GM23248 (cell line): ENCODE results near the gene RBPJ. TPM values are rescaled to one million over a fixed set of nuclear protein-coding genes. Genes with fewer than 3 reads are reported as not detected.
A peak's percentile ranks its signal among the peaks of the same experiment; 100 is the strongest.

Experiments
- DNase-seq: peaks from one replicate; pipeline ENCODE4 v3.0.0-alpha.2; 2015
- H2AFZ ChIP-seq: fragments of 200-600 bp; sonication (generic); 2 replicates; pipeline ENCODE4 v1.6.1; 2016; ENCODE audit warnings: antibody characterized with exemption
- H3F3A ChIP-seq: fragments of 200-600 bp; sonication (generic); 2 replicates; pipeline ENCODE4 v1.6.1; 2016; ENCODE audit warnings: mild to moderate bottlenecking, antibody characterized with exemption, mixed run types; ENCODE audit not compliant: insufficient read depth
- H3K27ac ChIP-seq: fragments of 200-600 bp; sonication (generic); 2 replicates; pipeline ENCODE4 v1.5.1; 2016; ENCODE audit warnings: mild to moderate bottlenecking
- H3K27me3 ChIP-seq: fragments of 200-600 bp; sonication (generic); replicated peaks from 2 replicates; pipeline ENCODE4 v1.6.1; 2016; ENCODE audit warnings: mild to moderate bottlenecking; ENCODE audit not compliant: insufficient read depth
- H3K36me3 ChIP-seq: fragments of 200-600 bp; sonication (generic); 2 replicates; pipeline ENCODE4 v1.6.1; 2016; ENCODE audit warnings: low read depth, mild to moderate bottlenecking
- H3K4me1 ChIP-seq: fragments of 200-600 bp; sonication (generic); 2 replicates; pipeline ENCODE4 v1.6.1; 2016; ENCODE audit warnings: mild to moderate bottlenecking; ENCODE audit not compliant: insufficient read depth
- H3K4me2 ChIP-seq: fragments of 200-600 bp; sonication (generic); one replicate; pipeline ENCODE4 v1.6.1; 2016; ENCODE audit warnings: mild to moderate bottlenecking; ENCODE audit not compliant: unreplicated experiment
- H3K4me3 ChIP-seq: fragments of 200-600 bp; sonication (generic); 2 replicates; pipeline ENCODE4 v1.5.1; 2016; ENCODE audit warnings: mild to moderate bottlenecking
- H3K79me2 ChIP-seq: fragments of 200-600 bp; sonication (generic); 2 replicates; pipeline ENCODE4 v1.6.1; 2016; ENCODE audit warnings: mild to moderate bottlenecking; ENCODE audit not compliant: insufficient read depth
- H3K9ac ChIP-seq: fragments of 200-600 bp; sonication (generic); 2 replicates; pipeline ENCODE4 v1.6.1; 2016; ENCODE audit warnings: mild to moderate bottlenecking
- H3K9me2 ChIP-seq: fragments of 200-600 bp; sonication (generic); 2 replicates; pipeline ENCODE4 v1.6.1; 2016; ENCODE audit warnings: mixed run types, mild to moderate bottlenecking, moderate library complexity; ENCODE audit not compliant: insufficient read depth
- H3K9me3 ChIP-seq: fragments of 200-600 bp; sonication (generic); one replicate; pipeline ENCODE4 v1.6.1; 2017; ENCODE audit warnings: low read depth
- H4K20me1 ChIP-seq: fragments of 200-600 bp; sonication (generic); 2 replicates; pipeline ENCODE4 v1.6.0; 2016; ENCODE audit not compliant: insufficient read depth
- EZH2 ChIP-seq: fragments of 200-600 bp; sonication (generic); IDR thresholded peaks from 2 replicates; pipeline ENCODE4 v1.6.1; 2018; ENCODE audit warnings: antibody characterized with exemption, mild to moderate bottlenecking; ENCODE audit not compliant: insufficient read depth, poor library complexity, severe bottlenecking
- EZH2phosphoT487 ChIP-seq: fragments of 200-600 bp; sonication (generic); IDR thresholded peaks from 2 replicates; pipeline ENCODE4 v1.6.1; 2018; ENCODE audit warnings: antibody characterized with exemption, moderate library complexity, mild to moderate bottlenecking, low read depth; ENCODE audit not compliant: insufficient read depth
- WGBS, 2 experiments: methylation state at CpG; one replicate each; pipeline ENCODE4 v1.1.6; 2015 to 2017; ENCODE audit warnings: low lambda C conversion rate in 2 of 2, low coverage in 1 of 2; ENCODE audit errors: missing lambda C conversion rate in 2 of 2; 5-methylcytosine and 5-hydroxymethylcytosine counted together
- in situ Hi-C: fragments of 300-500 bp; cut with MboI; formaldehyde crosslinking; loops from 2 replicates; pipeline ENCODE4 v1.15.0; 2020
- polyA plus RNA-seq: library from polyadenylated mRNA; unstranded; fragments of >200 nt; fragmentation: Nextera tagmentation; extraction: Ambion mirVana; gene quantifications from 2 replicates; pipeline ENCODE4 v1.2.1, GENCODE V29; 2016
- total RNA-seq: library from RNA; depleted of rRNA; stranded (reverse); fragments of >200 nt; shearing (Covaris generic); gene quantifications from 2 replicates; pipeline ENCODE4 v1.2.3, GENCODE V29; 2014

The RBPJ gene
- total and polyA plus RNA-seq, 2 experiments from 2014 or later, result 70.7 to 85.4 TPM

GRCh38 chr4:26275281-26275680, 45.5 kb upstream of the RBPJ start:
- no peak overlapping the region for H3K4me3 ChIP-seq
- no peak overlapping the region for H3K9ac ChIP-seq
- H3K9me3 ChIP-seq, result no peaks in the 10 kb centered on the region
- no peaks in the 10 kb centered on the region for H3K36me3 ChIP-seq
- no peaks in the 10 kb centered on the region for H3K4me1 ChIP-seq
- TF ChIP-seq EZH2phosphoT487 (no peak), EZH2 (no peak)
- H4K20me1 ChIP-seq, result no peaks in the 10 kb centered on the region
- 93 to 94% methylated on average over 7 of the region's 7 CpGs for WGBS, 2 experiments
- no peaks in the 10 kb centered on the region for H3K9me2 ChIP-seq
- H3F3A ChIP-seq, result no peaks in the 10 kb centered on the region
- no peak overlapping the region for H3K27ac ChIP-seq
- in situ Hi-C loops, result no loop called here
- no peak overlapping the region for H3K4me2 ChIP-seq
- H3K27me3 ChIP-seq, result no peaks in the 10 kb centered on the region
- no peak for DNase-seq
- no peak overlapping the region for H2AFZ ChIP-seq
- H3K79me2 ChIP-seq, result no peaks in the 10 kb centered on the region

GRCh38 chr4:26279446-26279845, 41.4 kb upstream of the RBPJ start:
- H3K9ac ChIP-seq, result no peak overlapping the region
- H3F3A ChIP-seq, result no peaks in the 10 kb centered on the region
- no peak overlapping the region for H2AFZ ChIP-seq
- no peak overlapping the region for H3K4me2 ChIP-seq
- in situ Hi-C loops, result no loop called here
- no peaks in the 10 kb centered on the region for H4K20me1 ChIP-seq
- H3K9me2 ChIP-seq, result no peaks in the 10 kb centered on the region
- no peak for TF ChIP-seq EZH2
- no peak overlapping the region for H3K4me3 ChIP-seq
- DNase-seq, result no peak
- no peaks in the 10 kb centered on the region for H3K4me1 ChIP-seq
- H3K27me3 ChIP-seq, result no peaks in the 10 kb centered on the region
- no peak overlapping the region for H3K27ac ChIP-seq
- WGBS, 2 experiments, result 90 to 92% methylated on average over 13 of the region's 13 CpGs
- no peaks in the 10 kb centered on the region for H3K36me3 ChIP-seq
- no peaks in the 10 kb centered on the region for H3K79me2 ChIP-seq
- no peaks in the 10 kb centered on the region for H3K9me3 ChIP-seq

- Histone ChIP-seq H3K36me3 (no peaks in the 10 kb centered on the region), H3K4me2 (no peak overlapping the region), H3K79me2 (no peaks in the 10 kb centered on the region), H3K4me3 (no peak overlapping the region), H3K4me1 (no peaks in the 10 kb centered on the region), H3K9ac (no peak overlapping the region), H3K9me2 (no peaks in the 10 kb centered on the region), H3K9me3 (no peaks in the 10 kb centered on the region), H4K20me1 (no peaks in the 10 kb centered on the region), H3K27ac (no peak overlapping the region), H2AFZ (no peak overlapping the region), H3F3A (no peaks in the 10 kb centered on the region), H3K27me3 (no peaks in the 10 kb centered on the region)
- WGBS, 2 experiments, result 52 to 62% methylated on average over 1 of the region's 1 CpG
- no peak for TF ChIP-seq EZH2
- TF ChIP-seq EZH2phosphoT487, result no peak
- peak; percentile 5 for DNase-seq
- in situ Hi-C loops, result no loop called here
Observed at GRCh38 chr4:26281881-26282280, 38.9 kb upstream of the RBPJ start.

DNA sequence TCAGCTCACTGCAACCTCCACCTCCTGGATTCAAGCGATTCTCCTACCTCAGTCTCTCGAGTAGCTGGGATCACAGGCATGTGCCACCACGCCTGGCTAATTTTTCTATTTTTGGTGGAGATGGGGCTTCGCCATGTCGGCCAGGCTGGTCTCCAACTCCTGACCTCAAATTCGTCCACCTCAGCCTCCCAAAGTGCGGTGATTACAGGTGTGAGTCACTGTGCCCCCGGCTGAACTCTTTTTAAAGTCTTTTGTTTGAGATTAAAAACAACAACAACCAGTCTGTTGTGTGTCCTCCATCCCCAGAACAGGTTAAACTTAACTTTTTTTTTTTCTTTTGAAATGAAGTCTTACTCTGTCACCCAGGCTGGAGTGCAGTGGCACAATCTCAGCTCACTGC, 36.3 kb upstream of the RBPJ start:
- no peak for DNase-seq
- peaks cover 14% of the 10 kb centered on the region for H3K4me1 ChIP-seq
- no peaks in the 10 kb centered on the region for H4K20me1 ChIP-seq
- no peaks in the 10 kb centered on the region for H3K9me3 ChIP-seq
- H3K79me2 ChIP-seq, result no peaks in the 10 kb centered on the region
- H2AFZ ChIP-seq, result no peak overlapping the region
- H3F3A ChIP-seq, result peaks cover 18% of the 10 kb centered on the region
- H3K36me3 ChIP-seq, result no peaks in the 10 kb centered on the region
- WGBS, 2 experiments, result 82 to 88% methylated on average over 8 of the region's 8 CpGs
- TF ChIP-seq EZH2 (no peak), EZH2phosphoT487 (no peak)
- H3K9me2 ChIP-seq, result no peaks in the 10 kb centered on the region
- no peak overlapping the region for H3K9ac ChIP-seq
- H3K27me3 ChIP-seq, result no peaks in the 10 kb centered on the region
- H3K4me2 ChIP-seq, result no peak overlapping the region
- no peak overlapping the region for H3K27ac ChIP-seq
- no peak overlapping the region for H3K4me3 ChIP-seq
- in situ Hi-C loops, result no loop called here

GRCh38 chr4:26285272-26285671, 35.5 kb upstream of the RBPJ start:
- Histone ChIP-seq H2AFZ (no peak overlapping the region), H3K4me2 (no peak overlapping the region), H3K9me2 (no peaks in the 10 kb centered on the region), H3K79me2 (no peaks in the 10 kb centered on the region), H3F3A (peaks cover 18% of the 10 kb centered on the region), H3K36me3 (no peaks in the 10 kb centered on the region), H3K9ac (no peak overlapping the region), H3K27ac (no peak overlapping the region), H3K27me3 (no peaks in the 10 kb centered on the region), H3K4me3 (no peak overlapping the region), H3K9me3 (no peaks in the 10 kb centered on the region), H4K20me1 (no peaks in the 10 kb centered on the region), H3K4me1 (peaks cover 14% of the 10 kb centered on the region)
- in situ Hi-C loops, result no loop called here
- no peak for TF ChIP-seq EZH2
- TF ChIP-seq EZH2phosphoT487, result no peak
- WGBS, 2 experiments, result 97% methylated on average over 4 of the region's 4 CpGs
- no peak for DNase-seq
